Gastroesophageal sphincter (tissue), 3 donors: Measurements from ENCODE around the gene CNTRL.

Experiments
- CTCF ChIP-seq, 4 experiments: fragments of 200-600 bp in 2 of 4; fragments of 450-650 bp in 2 of 4; sonication (generic) in 1 of 4; IDR thresholded peaks; one replicate each; pipeline ENCODE4 v1.5.1; 2017 to 2019; ENCODE audit warnings: antibody characterized with exemption in 4 of 4, mild to moderate bottlenecking in 2 of 4, moderate library complexity in 2 of 4
- POLR2A ChIP-seq, 2 donors: fragments of 450-650 bp; IDR thresholded peaks; one replicate each; pipeline ENCODE4 v1.6.1; 2017; ENCODE audit warnings: antibody characterized with exemption in 2 of 2, mild to moderate bottlenecking in 2 of 2, moderate library complexity in 1 of 2
- POLR2AphosphoS5 ChIP-seq: sonication (generic); formaldehyde crosslinking; IDR thresholded peaks from one replicate; pipeline ENCODE4 v1.6.1; 2017; ENCODE audit warnings: antibody characterized with exemption

- TF ChIP-seq CTCF (IDR thresholded peaks at IDR 0.05) (no peak), POLR2A (IDR thresholded peaks at IDR 0.05) (no peak), POLR2AphosphoS5 (no peak)
Observed at GRCh38 chr9:121150188-121150587, 75.4 kb downstream of the CNTRL start.
